Stimulated activated CD8-positive, alpha-beta memory T cell treated with anti-CD3 and anti-CD28 coated beads, Interleukin-7, amount 100 ng/mL, for 48 hours (primary cell): ENCODE data around the gene DCP1B.

Experiments
- DNase-seq, 2 donors: peaks; one replicate each; pipeline ENCODE4 v3.0.0-alpha.2; 2020; ENCODE audit warnings: low read depth in 1 of 2; ENCODE audit errors: extremely low read depth in 1 of 2

Gene DCP1B

DNA sequence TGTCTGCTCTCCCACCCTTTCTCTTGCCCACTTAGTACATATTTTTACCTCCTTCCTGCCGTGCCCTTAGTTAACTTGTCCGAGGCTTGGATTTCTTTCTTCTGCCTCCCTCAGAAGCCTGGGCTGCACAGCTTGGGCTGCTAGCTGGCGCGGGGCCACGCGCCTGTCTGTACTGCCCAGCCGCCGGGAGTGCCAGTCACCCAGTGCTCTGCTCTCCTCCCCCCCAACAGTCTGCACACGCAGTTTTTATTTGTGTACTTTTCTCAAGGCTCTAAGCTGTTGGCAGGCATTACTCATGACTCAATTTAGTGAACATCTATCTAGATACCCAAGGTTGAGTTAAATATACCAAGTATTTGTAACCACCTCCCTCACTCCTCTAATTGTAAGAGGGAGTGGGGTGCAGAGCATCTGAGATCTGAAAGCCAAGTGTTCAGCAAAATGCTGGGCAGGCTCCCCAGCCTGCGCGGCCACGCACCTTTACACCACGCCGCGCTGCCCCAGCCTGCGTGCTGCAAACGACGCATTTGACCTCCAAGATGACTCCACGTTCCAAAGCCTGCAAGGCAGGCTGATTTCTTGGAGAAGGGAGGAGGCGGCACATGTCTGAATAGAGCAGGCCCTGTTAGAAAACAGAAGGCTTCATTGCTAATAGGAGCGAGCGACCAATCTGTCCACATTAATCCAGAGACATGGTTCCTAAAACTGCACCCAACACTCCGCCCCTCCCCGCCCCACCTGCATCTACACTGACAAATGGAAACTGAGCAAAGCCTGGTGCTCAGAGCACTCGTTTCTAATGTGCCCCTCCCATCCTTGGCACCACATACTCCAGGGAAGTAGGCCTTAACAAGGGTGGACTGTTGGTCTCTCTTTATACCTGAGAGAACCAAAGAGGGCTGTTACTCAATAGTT, 67.6 kb downstream of the DCP1B start:
- no peak for DNase-seq

DNA sequence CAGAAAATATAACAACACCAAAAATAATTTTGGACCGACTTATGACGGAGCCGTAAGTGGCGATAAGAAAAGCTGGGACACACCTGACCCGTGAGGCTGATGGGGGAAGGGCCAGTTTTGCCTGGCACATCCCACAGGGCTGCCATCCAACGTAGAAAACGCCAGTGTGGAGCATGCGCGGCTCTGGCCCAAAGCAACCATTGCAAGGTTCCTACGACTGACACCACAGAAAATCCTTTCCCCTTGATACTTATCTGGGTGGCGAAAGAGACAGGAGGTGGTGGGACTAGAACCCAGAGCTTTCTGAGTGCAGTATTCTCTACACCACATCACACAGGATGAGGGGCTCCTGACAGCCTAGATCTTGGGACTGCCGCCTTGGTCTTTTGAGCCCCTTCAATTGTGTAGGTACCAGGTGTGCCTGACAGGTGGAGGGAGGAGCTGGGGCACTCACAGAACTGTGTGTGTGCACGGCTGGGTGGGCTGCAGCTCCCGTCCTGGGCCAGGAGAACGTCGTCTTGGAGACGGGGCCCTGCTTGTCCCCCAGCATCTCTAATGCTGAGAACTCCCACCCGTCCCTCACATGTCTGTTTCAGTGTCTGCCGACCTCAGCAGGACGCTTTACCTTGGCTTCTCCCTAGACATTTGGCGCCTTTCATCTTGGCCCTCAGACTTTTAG, 68.4 kb downstream of the DCP1B start:
- DNase-seq, result no peak

DNA sequence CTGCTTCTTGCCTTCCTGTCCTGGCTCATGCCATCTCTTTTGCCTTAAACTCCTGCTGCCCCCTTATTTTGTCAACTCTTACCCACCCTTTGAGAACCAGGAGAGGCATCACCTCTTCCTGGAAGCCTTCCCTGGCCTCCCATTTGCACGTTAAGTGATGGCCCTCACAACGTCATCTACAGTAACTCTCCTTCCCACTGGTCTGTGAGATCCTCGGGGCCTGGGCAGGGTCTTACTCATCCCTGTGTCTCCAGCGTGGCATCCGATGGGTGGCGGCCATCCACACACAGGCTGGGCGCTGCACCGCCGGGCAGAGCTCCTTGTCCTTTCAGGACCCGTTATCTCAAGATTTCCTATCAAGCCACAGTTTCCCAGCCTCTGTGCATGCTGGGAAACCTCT, 69.0 kb downstream of the DCP1B start:
- no peak for DNase-seq

DNA sequence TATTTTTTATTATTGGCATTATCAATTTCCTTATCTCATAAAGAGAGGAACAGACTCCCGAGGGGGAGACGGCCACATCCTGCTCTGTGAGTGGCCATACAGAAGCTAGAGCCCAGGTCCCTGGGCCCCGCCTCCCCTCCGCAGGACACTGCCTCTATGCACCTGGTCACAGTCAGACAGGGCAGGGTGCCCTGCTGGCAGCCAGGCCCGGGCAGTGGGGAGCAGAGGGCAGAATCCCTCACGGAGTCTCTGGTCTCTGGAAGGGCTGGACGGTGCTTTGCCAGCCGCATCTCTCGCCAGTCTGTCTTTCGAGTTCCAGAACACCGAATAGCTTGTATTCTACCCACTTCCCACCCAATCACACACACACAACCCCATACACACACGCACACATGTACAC, 69.4 kb downstream of the DCP1B start:
- DNase-seq, result no peak

DNA sequence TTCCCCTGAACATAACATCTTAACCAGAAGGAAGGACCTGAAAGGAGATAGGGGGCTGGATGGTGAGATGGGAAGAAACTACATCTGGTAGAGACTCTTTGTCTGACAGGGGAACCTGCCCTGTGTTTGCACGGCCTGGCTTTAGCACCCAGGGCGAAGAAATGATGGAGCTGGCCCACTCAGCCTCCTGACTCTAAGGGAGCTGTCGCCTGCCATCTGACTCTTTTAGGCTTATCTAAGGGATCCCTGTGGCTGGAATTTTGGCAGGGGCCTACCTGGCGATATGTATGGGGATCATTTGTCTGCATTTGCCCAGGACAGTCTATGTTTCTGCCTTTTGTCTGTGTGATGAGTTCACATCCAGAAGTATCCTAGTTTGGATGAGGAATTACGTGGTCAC, 70.2 kb downstream of the DCP1B start:
- DNase-seq, result no peak

DNA sequence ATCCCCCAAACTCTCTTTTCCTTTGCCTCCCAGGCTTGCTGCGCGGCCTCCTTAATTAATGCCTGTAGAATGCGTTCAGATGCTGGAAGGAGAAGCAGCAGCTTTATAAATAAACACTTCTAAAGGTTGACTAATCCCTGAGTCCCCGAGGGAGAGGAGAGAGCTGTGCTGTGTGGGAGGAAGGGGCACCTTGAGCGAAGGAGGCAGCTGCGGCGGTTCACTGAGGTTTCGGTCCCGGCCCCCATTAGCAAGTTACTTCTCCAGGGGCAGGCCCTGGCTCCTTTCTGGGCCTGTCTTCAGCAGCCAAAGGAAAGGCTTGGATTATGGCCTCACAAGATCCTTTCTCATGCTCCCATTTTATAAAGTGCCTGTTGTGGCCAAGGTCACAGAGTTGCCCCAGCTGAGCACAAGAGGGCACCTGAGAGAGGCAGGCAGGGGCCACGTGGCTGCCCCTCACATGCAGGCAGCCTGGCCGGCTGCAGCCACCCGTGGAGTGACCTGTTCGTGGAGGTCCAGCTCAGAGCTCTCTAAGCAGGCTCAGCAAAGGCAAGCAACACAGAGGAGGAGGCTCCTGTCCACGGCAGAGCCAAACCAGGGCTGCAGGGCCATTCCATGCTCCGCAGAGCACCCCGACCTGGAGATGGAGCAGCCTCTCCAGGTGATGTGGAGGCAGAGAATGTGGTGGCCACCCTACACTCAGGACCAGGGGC, 70.8 kb downstream of the DCP1B start:
- DNase-seq, result no peak

DNA sequence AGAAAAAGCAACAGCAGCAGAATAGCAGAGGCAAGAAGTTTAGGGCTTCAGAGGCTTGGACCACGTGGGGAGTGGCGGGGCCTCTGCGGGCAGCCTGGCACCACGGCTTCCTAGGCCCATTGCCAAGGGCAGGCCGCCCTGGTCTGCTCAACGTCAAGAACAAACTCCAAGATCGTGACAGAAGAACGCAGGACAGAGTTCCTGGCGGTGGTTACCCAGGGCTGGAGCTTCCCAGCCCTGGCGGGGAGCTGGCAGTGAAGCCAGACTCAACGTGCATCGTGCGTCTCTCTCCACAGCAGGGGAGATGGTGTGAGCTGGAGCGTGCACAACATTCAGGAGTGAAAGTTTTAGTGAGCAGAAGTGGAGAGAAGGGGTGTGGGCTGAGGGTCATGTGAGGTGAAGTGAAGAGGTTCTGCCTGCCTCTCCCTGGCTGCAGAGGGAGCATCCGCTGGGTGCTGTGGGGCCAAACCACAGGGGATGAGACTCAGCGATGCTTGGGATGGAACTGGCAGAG, 71.9 kb downstream of the DCP1B start:
- no peak for DNase-seq

DNA sequence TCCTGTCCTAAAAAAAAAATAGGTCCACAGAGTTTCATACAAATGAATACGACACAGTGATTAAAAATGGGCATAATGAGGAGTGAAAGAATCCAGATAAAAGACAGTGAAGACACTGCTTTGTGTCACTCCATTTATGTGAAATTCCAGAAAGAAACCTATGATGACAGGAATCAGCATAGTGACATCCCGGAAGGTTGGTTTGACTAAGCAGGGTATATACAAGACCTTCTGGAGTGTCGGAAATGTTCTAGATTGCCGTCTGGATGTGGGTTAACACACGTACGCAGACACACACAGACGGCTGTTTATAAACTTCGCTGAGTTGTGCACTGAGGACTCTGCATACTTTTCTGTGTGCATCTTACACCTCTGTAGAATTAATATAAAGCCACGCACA, 72.6 kb downstream of the DCP1B start:
- no peak for DNase-seq

DNA sequence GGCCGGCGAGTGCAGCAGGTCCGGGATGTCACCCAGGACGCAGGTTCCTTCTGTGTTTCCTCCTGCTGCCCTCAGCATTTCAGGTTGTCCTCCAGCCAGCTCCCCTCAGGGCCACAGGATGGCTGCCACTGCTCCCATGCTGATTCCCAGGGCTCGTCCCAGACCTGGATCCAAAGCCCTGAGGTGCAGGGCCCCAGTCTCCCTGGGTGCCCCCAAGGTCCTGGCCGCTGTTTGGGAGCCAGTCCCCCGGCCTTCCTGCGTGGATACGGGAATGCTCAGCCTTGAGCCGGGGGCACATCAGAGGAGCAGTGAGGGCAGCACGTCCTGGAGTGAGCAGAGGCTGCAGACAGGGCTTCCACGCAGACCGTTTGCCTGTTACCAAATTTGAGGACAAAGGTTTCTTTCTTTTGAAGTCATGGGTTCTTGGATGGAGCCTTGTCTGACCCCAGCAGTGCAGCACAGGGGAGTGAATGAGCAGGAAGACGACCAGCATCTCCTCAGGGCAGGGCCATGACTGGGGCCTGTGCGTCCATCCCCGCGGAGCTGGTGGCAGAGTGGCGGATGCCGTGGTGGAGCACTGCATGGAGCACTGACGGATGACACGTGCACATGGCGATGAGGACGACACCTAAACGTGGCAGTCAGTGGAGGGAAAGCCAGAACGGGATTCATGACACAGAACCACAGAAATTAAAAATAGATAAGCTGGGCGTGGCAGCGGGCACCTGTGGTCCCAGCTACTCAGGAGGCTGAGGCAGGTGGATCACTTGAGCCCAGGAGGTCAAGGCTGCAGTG, 73.3 kb downstream of the DCP1B start:
- DNase-seq, result no peak

DNA sequence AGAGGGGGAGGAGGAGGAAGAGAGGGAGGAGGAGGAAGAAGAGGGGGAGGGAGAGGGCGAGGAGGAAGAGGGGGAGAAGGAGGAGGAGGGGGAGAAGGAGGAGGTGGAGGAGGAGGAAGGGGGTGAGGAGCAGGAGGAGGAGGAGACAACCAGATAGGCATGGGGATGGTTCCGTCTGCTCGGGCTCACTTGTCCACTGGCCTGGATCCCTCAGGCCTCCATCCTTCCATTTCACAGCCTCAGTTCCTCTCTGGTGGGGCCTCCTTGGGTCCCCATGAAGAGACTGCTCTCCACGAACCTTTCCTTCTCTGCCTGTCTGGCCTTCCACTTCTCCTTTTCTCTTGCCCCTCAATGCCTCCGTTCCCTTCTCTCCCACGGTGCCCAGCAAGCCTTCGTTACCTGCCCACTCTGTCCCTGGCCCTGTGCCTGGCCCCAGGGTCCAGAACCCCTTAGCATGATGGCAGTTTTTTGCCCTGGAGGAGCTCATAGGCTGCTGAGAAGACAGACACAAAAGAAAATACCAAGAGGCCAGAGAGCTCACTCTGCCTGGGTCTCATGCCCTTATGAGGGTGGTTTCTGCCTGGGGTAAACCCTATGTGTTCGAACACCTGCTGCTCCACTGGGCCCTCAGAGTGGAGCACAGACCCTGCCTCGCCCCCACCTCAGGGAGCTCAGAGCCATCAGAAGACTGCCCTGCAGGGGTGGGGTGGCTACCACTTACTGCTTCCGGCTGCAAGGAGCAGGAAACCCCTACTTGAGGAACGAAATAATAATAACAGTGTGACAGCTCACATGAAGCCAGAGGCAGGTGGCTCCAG, 74.1 kb downstream of the DCP1B start:
- DNase-seq, result no peak

DNA sequence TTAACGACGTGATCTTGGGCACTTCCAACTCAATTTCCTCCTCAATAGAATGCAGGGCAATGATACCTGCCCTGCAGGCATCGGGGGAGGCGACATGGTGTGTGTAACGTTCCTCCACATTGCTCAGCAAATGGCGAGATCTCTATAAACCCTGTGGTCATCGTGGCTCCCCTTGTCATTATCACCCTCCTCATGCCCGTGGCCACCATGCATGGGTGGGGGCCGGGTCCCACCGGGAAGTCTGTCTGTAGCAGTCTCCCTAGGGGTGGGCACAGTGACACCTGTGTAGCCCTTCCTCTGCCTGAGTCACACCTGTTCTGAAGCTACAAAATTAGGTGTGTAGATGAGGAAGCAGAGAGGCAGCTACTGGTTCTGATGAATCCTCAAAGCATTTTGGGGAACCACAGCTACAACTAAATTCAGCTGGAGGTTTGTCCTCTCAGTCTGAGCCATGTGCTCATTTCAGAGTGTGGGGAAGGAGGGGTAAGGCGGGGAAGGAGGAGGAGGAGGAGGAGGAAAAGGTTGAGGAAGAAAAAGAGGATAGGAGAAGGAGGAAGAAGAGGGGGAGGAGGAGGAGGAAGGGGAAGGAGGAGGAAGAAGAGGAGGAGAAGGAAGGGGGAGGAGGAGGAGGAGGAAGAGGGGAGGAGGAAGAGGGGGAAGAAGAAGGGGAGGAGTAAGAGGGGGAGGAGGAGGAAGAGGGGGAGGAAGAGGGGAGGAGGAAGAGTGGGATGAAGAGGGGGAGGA, 74.8 kb downstream of the DCP1B start:
- DNase-seq, result no peak

DNA sequence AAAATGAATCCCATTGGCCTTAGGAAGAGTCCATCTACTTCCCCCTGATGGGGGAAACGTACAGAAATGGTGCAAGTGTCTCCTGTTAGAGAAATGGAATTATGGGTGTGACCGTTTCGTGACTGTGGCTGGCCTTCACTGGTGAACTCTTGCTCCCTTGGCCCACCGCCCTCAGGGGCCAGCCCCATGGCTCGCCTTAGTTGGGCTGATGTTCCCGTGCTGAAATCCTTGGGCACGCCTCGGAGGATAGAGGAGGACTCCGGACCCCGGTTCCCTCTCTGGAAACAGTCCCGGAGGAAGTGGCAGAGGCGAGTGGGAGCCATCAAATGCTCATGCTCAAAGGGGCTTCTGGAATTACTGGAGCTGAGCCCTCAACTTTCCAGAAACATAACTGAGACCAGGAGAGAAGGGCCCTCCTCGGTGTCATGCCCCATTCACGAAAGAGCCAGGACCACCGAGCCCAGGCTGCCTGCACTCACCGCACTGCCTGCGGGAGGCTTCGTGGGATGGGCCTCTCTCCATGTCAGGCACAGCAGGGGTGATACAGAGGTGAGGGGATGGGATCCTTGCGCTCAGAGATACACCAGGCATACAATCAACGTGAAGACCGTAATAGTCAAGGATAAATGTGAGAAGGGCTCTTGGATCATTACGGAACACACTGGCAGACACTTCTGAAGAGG, 75.7 kb downstream of the DCP1B start:
- no peak for DNase-seq

DNA sequence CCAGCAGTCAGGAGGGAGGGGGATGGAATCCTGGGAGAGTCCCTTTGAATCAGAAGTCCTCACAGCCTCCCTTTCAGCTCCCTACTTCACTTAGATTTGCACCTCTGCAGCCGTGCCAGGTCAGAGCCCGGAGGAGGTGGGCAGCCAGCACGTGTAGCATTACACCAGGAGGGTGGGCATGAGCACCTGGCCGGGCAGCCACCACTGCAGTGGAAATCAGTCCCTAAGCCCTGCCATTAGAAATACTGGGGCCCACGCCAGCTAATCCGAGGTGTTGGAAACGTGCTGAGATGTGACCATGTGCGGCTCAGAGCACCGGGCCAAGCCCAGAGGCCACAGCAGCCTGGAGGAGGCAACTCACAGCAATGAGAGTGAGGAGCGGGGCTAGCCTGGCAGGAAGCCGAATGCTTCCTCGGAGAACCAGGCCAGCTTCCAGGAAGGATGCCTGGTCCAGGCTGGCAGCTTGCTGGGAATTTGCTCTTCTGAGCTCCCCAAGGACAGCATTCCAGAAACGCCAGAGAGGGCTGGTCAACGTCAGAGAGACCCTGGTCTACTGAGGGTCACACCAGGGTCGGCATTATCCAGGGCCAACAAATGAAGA, 76.4 kb downstream of the DCP1B start:
- DNase-seq, result no peak

DNA sequence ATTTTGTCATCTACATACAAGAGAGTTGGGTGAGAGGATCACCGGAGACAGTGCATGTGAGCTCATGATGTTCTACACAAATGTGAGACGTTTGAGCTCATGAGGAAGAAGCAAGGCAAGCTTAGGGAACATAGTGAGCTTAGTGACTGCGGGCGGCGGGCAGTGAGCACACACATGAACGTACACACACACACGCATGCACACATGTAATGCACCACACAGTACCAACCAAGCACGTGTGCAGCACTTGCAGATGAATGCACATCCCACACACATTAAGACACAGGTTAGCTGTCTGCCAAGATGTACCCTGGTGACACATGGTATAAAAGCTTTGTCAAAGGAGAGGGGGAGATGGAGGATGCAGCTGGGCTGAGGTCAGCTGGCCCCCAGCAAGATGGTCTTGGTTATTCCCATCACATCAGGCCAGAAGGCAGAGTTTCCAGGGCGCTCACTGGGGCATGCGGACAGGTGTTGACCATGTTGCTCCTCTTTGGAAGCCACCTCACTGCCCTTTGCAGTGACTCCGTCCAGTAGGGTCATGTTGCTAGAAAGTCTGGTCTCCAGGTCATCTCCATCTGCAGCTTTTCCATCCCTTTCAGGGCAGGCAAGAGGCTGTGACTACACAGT, 77.1 kb downstream of the DCP1B start:
- no peak for DNase-seq

DNA sequence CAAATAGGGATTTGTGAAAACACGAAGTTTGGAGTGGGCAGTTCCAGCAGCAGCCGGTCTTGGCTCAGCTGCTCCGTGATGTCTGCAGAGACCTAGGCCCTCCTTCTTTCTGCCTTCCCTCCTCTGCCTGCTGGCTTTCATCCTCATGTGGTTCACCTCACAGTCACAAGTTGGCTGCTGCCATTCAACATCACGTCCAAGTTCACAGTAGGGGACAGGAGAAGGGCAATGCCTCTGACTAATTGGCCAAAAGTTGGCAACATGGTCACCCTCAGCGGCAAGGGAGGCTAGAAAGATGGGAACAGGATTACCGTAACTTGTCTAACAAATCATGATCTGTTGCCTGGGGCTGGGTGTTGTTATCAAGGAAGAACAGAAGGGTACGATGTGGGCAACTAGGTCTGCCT, 78.0 kb downstream of the DCP1B start:
- no peak for DNase-seq

DNA sequence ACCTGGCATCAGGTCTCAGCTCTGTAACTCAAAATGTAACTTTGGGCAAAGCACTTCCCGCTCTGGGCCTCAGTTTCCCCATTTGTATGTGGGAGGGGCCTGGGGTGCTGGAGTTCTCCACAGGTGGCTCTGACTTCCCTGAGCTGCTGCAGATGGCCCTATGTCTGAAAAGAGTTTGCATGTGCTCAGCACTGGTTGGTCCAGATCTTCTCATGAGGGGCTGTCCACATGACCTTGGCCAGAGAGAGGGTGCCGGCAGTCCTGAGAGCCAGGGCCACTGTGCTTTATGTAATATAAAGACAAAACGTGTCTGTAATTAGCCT, 78.6 kb downstream of the DCP1B start:
- DNase-seq, result no peak

DNA sequence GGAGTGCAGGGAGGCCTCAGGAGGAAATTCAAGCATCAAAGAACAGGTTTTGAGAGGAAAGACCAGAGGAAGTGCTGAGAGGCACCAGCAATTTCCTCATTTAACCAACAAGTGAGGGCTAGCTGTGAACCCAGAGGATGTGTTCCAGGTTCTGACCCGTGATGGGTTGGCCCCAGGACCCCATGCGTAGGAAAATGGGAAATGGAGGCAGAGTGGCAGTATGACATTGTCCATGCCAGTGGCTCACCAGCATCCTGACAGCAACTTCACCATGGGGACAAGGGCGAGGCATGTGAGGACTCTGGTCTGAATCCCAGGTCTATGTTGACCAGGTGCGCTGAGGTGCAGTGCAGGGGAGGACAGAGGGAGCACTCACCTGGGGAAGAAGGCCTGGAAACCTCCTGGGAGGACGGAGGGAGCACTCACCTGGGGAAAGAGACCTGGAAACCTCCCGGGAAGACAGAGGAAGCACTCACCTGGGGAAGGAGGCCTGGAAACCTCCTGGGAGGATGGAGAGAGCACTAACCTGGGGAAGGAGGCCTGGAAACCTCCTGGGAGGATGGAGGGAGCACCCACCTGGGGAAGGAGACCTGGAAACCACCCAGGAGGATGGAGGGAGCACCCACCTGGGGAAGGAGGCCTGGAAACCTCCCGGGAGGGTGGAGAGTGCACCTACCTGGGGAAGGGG, 79.1 kb downstream of the DCP1B start:
- no peak for DNase-seq
